Esophagus squamous epithelium (tissue), 4 donors: ENCODE data around the gene TESK2.

Experiments used
- CTCF ChIP-seq, 6 experiments: fragments of 450-650 bp in 4 of 6; fragments of 200-600 bp in 2 of 6; sonication (generic) in 2 of 6; IDR thresholded peaks; one replicate each; pipeline ENCODE4 v1.5.1; 2016 to 2019; ENCODE audit warnings: antibody characterized with exemption in 6 of 6, mild to moderate bottlenecking in 4 of 6, moderate library complexity in 4 of 6
- POLR2A ChIP-seq, 4 donors: fragments of 450-650 bp; IDR thresholded peaks; one replicate each; pipeline ENCODE4 v1.6.1; 2017; ENCODE audit warnings: antibody characterized with exemption in 4 of 4, mild to moderate bottlenecking in 4 of 4, moderate library complexity in 3 of 4

- TF ChIP-seq CTCF (IDR thresholded peaks at IDR 0.05) (no peak), POLR2A (IDR thresholded peaks at IDR 0.05) (no peak)
These were observed 193.2 kb downstream of the TESK2 start for GRCh38 chr1:45297666-45298356.
